ENCODE results near the gene ARHGAP11B.
"Not testable (repeated sequence)": the region's sequence is repeated elsewhere in the genome, so short reads cannot be mapped to it uniquely, and the experiment has no call there.

ARHGAP11B gene

GRCh38 chr15:30625436-30626193 lies at the start of gene ARHGAP11B:
Gene ARHGAP11B, plus strand, starts transcription at chr15:30626128.
- H3K4me3 ChIP-seq, result peak within 1 kb of the TSS; percentile 85
- not testable (repeated sequence) for H3K27me3 ChIP-seq, H3K36me3 ChIP-seq, H3K9me3 ChIP-seq
- DNase-seq, result peak; percentile 96

- not testable (repeated sequence) for DNase-seq, H3K9me3 ChIP-seq, H3K36me3 ChIP-seq
These were observed 46.4 kb upstream of the ARHGAP11B start for GRCh38 chr15:30579394-30579970.

GRCh38 chr15:30580716-30581115 lies 45.2 kb upstream of the ARHGAP11B start:
- not testable (repeated sequence) for H3K4me3 ChIP-seq

More at GRCh38 chr15:30579394-30579970, 46.4 kb upstream of the ARHGAP11B start:
- not testable (repeated sequence) for H3K4me3 ChIP-seq, H3K27me3 ChIP-seq

GRCh38 chr15:30598953-30599352 lies 27.0 kb upstream of the ARHGAP11B start:
- H3K4me3 ChIP-seq, H3K9me3 ChIP-seq, DNase-seq, H3K27me3 ChIP-seq, H3K36me3 ChIP-seq: not testable (repeated sequence)

More at GRCh38 chr15:30580716-30581115, 45.2 kb upstream of the ARHGAP11B start:
- not testable (repeated sequence) for H3K9me3 ChIP-seq, H3K36me3 ChIP-seq, DNase-seq, H3K27me3 ChIP-seq

GRCh38 chr15:30603796-30604195 lies 22.1 kb upstream of the ARHGAP11B start, which contains the start of gene GOLGA8H:
Gene GOLGA8H, plus strand, starts transcription at chr15:30604028. Its CDS starts 98 bp downstream, at chr15:30604126.
- not testable (repeated sequence) for DNase-seq

GRCh38 chr15:30612271-30612670 lies 13.7 kb upstream of the ARHGAP11B start:
- not testable (repeated sequence) for H3K36me3 ChIP-seq, H3K4me3 ChIP-seq, DNase-seq, H3K27me3 ChIP-seq, H3K9me3 ChIP-seq

More at GRCh38 chr15:30603796-30604195, 22.1 kb upstream of the ARHGAP11B start, which contains the start of gene GOLGA8H:
- not testable (repeated sequence) for H3K4me3 ChIP-seq, H3K36me3 ChIP-seq, H3K27me3 ChIP-seq, H3K9me3 ChIP-seq

- H3K9me3 ChIP-seq, DNase-seq, H3K36me3 ChIP-seq, H3K4me3 ChIP-seq, H3K27me3 ChIP-seq: not testable (repeated sequence)
These were observed 4.6 kb upstream of the ARHGAP11B start for GRCh38 chr15:30621342-30621741.

- peak overlapping the region; percentile 85 for H3K4me3 ChIP-seq
- not testable (repeated sequence) for H3K27me3 ChIP-seq, H3K9me3 ChIP-seq, H3K36me3 ChIP-seq, DNase-seq
These were observed 252 bp downstream of the ARHGAP11B start for GRCh38 chr15:30626194-30626565.

- DNase-seq, result peak; percentile 22
- not testable (repeated sequence) for H3K9me3 ChIP-seq, H3K27me3 ChIP-seq, H3K36me3 ChIP-seq
- H3K4me3 ChIP-seq, result peak overlapping the region; percentile 85
These were observed 704 bp downstream of the ARHGAP11B start for GRCh38 chr15:30626632-30627031.

GRCh38 chr15:30650012-30650929 lies 24.3 kb downstream of the ARHGAP11B start:
- H3K4me3 ChIP-seq, result no peak overlapping the region
- DNase-seq, result no peak
- no peaks in the 10 kb centered on the region for H3K9me3 ChIP-seq
- H3K27me3 ChIP-seq, result no peaks in the 10 kb centered on the region
- H3K36me3 ChIP-seq, result peaks cover 67% of the 10 kb centered on the region

- not testable (repeated sequence) for H3K4me3 ChIP-seq, DNase-seq, H3K27me3 ChIP-seq, H3K9me3 ChIP-seq
- H3K36me3 ChIP-seq, result peaks cover 56% of the 10 kb centered on the region
These were observed 35.2 kb downstream of the ARHGAP11B start for GRCh38 chr15:30661154-30661553.

- not testable (repeated sequence) for DNase-seq, H3K9me3 ChIP-seq, H3K4me3 ChIP-seq, H3K27me3 ChIP-seq
- H3K36me3 ChIP-seq, result peaks cover 54% of the 10 kb centered on the region
These were observed 43.7 kb downstream of the ARHGAP11B start for GRCh38 chr15:30669621-30670020.

- DNase-seq, result no peak
- Histone ChIP-seq H3K27me3 (no peaks in the 10 kb centered on the region), H3K9me3 (peaks cover 2% of the 10 kb centered on the region; the same call in 1 of the 2 replicates), H3K4me3 (no peak overlapping the region), H3K36me3 (peaks cover 52% of the 10 kb centered on the region)
These were observed 44.1 kb downstream of the ARHGAP11B start for GRCh38 chr15:30670056-30670455.

- Histone ChIP-seq H3K4me3 (no peak overlapping the region), H3K27me3 (no peaks in the 10 kb centered on the region), H3K9me3 (peaks cover 2% of the 10 kb centered on the region; the same call in 1 of the 2 replicates), H3K36me3 (peaks cover 59% of the 10 kb centered on the region)
- no peak for DNase-seq
These were observed 45.4 kb downstream of the ARHGAP11B start for GRCh38 chr15:30671309-30671708.

- DNase-seq, result no peak
- H3K9me3 ChIP-seq, result peaks cover 2% of the 10 kb centered on the region; the same call in 1 of the 2 replicates
- no peak overlapping the region for H3K4me3 ChIP-seq
- no peaks in the 10 kb centered on the region for H3K27me3 ChIP-seq
- H3K36me3 ChIP-seq, result peaks cover 37% of the 10 kb centered on the region
These were observed 49.2 kb downstream of the ARHGAP11B start for GRCh38 chr15:30675126-30675525.

- not testable (repeated sequence) for H3K4me3 ChIP-seq, DNase-seq, H3K9me3 ChIP-seq, H3K27me3 ChIP-seq
- H3K36me3 ChIP-seq, result peaks cover 29% of the 10 kb centered on the region
These were observed 50.0 kb downstream of the ARHGAP11B start for GRCh38 chr15:30675891-30676290.

GRCh38 chr15:30680997-30681396 lies 55.1 kb downstream of the ARHGAP11B start:
- not testable (repeated sequence) for H3K4me3 ChIP-seq, H3K9me3 ChIP-seq, H3K27me3 ChIP-seq, H3K36me3 ChIP-seq, DNase-seq

Data from MG63 (cell line).